ENCODE results near the gene UBE2U.

The UBE2U gene

GRCh38 chr1:64176659-64177058, 26.8 kb upstream of the UBE2U start:
- no peak for DNase-seq (ENCODE audit: low spot score)
- Histone ChIP-seq H3K27ac (no peak overlapping the region), H3K4me3 (no peak overlapping the region)
- TF ChIP-seq, protein P1, sequence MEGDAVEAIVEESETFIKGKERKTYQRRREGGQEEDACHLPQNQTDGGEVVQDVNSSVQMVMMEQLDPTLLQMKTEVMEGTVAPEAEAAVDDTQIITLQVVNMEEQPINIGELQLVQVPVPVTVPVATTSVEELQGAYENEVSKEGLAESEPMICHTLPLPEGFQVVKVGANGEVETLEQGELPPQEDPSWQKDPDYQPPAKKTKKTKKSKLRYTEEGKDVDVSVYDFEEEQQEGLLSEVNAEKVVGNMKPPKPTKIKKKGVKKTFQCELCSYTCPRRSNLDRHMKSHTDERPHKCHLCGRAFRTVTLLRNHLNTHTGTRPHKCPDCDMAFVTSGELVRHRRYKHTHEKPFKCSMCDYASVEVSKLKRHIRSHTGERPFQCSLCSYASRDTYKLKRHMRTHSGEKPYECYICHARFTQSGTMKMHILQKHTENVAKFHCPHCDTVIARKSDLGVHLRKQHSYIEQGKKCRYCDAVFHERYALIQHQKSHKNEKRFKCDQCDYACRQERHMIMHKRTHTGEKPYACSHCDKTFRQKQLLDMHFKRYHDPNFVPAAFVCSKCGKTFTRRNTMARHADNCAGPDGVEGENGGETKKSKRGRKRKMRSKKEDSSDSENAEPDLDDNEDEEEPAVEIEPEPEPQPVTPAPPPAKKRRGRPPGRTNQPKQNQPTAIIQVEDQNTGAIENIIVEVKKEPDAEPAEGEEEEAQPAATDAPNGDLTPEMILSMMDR (IDR thresholded peaks at IDR 0.05), result no peak

DNA sequence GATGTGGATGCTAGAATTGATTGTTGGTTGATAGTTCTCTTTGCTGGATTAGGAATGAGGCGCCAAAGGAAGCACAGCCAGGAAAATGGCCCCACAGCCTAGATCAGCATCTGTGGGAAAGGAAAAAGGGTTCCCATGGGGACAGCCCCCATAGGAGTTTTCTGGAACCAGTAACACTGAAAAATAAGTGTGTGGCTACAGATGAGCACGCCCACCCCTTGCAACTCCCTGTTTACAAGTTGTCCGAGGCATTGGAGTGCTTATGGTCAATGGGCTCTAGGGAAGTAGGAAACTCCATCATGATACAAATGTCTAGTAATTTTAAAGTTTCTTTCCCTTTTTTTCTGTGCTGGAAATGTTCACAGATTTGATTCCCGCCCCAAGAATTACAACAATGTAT, 23.8 kb upstream of the UBE2U start:
- no peak for DNase-seq (ENCODE audit: low spot score)
- Histone ChIP-seq H3K4me3 (no peak overlapping the region), H3K27ac (no peak overlapping the region)
- TF ChIP-seq, protein P1 (IDR thresholded peaks at IDR 0.05), result no peak

- TF ChIP-seq, protein P1 (IDR thresholded peaks at IDR 0.05), result no peak
- no peak overlapping the region for H3K27ac ChIP-seq
- H3K4me3 ChIP-seq, result no peak overlapping the region
- DNase-seq (ENCODE audit: low spot score), result no peak
Measured at GRCh38 chr1:64182207-64182606, 21.2 kb upstream of the UBE2U start.

DNA sequence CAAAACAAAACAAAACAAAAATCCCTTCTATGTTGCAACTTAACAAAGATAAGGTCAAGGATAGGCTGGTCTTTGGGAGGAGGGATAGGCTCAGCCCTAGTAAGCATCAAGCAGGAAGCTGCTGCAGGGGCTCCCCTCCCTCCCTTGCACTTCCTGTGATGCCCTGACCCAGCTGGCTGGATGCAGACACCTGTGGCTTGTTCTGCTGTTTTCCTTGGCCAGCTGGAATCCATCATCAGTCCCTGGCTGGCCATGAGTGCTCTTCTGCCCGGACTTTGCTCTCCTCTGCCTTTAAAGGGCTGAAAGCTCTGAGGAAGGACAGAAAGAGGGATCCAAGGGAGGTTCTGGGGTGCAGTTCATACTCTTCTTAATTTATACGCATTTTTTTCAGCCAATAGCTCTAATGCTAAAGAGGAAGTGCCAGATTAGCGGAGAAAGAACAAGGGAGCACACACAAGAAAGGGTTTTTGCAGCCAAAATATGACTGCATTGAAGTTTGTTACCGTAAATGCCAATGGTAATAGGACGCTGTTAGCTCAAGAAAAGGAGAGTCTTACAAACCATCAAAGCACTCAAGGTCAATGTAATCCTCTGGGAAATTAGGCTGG, 19.9 kb upstream of the UBE2U start:
- no peak for DNase-seq (ENCODE audit: low spot score)

DNA sequence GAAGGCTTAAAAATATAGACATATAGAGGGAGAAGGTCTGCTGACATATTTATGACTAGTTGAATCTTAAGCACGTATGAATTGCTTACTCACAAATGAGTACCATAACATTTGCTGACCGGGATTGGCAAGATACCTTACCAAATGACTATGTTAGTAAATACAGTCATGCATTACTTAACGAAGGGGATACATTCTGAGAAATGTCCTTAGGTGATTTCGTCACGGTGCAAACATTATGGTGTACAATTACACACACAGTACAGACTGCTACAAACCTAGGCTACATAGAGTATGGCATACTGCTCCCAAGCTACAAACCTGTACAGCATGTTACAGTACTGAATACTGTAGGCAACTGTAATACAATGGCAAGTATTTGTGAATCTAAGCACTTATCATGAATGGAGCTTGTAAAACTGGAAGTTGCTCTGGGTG, 19.4 kb upstream of the UBE2U start:
- DNase-seq (ENCODE audit: low spot score), result no peak
- TF ChIP-seq, protein P1 (IDR thresholded peaks at IDR 0.05), result no peak
- H3K27ac ChIP-seq, result no peak overlapping the region
- no peak overlapping the region for H3K4me3 ChIP-seq

More for the DNA sequence above, 19.9 kb upstream of the UBE2U start:
- TF ChIP-seq, protein P1 (IDR thresholded peaks at IDR 0.05), result no peak
- Histone ChIP-seq H3K4me3 (no peak overlapping the region), H3K27ac (no peak overlapping the region)

- no peak for DNase-seq (ENCODE audit: low spot score)
- Histone ChIP-seq H3K27ac (no peak overlapping the region), H3K4me3 (no peak overlapping the region)
- TF ChIP-seq, protein P1 (IDR thresholded peaks at IDR 0.05), result no peak
Measured at GRCh38 chr1:64186138-64186897, 17.1 kb upstream of the UBE2U start.

DNA sequence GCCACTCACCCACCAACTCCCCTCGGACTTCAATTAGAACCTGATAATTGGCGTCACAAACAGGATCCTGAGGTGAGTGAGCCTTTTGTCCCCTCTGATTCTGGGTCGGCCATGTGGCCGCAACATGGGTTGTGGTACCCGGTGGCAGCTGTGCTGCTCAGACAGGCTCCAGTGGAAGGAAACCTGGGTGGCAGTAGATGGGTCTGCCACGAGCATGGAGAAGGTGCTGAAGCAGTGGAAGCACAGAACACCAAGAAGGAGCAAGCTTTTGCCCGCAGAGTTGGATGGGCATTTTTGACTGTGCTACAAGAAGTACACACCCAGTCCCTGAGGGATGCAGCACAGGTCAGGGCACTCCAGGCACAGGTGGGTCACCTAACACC, 16.5 kb upstream of the UBE2U start:
- H3K27ac ChIP-seq, result no peak overlapping the region
- no peak overlapping the region for H3K4me3 ChIP-seq
- TF ChIP-seq, protein P1 (IDR thresholded peaks at IDR 0.05), result no peak
- DNase-seq (ENCODE audit: low spot score), result no peak

Measured in coronary artery (tissue), 2 donors.